GM10266 (cell line): ENCODE data around the gene STH.

Experiments used
- DNase-seq: peaks from one replicate; pipeline ENCODE4 v3.0.0; 2012; ENCODE audit errors: extremely low spot score
- TF ChIP-seq, protein P1 (sequence below): IDR thresholded peaks from 2 replicates; pipeline ENCODE4 v1.5.1; 2012; ENCODE audit warnings: mild to moderate bottlenecking, low read depth; ENCODE audit not compliant: control insufficient read depth, insufficient read depth; ENCODE audit errors: missing control alignments

STH gene

DNA sequence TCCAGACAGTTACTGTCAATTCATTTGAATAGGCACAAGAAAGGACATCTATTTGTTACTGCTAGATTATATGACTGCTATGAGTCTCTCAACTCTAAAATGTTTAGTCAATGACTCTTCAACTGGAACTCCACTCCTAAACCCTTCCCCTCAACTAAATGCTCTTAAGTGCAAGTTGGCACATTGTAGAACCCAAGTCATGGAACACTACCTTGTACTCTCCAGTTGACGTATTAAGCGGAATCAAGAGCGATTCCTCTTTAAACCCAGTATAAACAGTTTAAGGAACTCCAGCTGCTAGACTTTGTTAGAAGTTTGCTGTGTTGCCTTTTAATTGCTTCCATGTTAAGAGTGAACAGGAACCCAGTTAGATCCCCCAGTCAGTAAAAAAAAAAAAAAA lies 44.6 kb downstream of the STH start:
- TF ChIP-seq, protein P1, sequence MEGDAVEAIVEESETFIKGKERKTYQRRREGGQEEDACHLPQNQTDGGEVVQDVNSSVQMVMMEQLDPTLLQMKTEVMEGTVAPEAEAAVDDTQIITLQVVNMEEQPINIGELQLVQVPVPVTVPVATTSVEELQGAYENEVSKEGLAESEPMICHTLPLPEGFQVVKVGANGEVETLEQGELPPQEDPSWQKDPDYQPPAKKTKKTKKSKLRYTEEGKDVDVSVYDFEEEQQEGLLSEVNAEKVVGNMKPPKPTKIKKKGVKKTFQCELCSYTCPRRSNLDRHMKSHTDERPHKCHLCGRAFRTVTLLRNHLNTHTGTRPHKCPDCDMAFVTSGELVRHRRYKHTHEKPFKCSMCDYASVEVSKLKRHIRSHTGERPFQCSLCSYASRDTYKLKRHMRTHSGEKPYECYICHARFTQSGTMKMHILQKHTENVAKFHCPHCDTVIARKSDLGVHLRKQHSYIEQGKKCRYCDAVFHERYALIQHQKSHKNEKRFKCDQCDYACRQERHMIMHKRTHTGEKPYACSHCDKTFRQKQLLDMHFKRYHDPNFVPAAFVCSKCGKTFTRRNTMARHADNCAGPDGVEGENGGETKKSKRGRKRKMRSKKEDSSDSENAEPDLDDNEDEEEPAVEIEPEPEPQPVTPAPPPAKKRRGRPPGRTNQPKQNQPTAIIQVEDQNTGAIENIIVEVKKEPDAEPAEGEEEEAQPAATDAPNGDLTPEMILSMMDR, result no peak
- no peak for DNase-seq

- DNase-seq, result no peak
- TF ChIP-seq, protein P1, result peak; percentile 66
Measured at GRCh38 chr17:46044286-46044928, 45.4 kb downstream of the STH start.

DNA sequence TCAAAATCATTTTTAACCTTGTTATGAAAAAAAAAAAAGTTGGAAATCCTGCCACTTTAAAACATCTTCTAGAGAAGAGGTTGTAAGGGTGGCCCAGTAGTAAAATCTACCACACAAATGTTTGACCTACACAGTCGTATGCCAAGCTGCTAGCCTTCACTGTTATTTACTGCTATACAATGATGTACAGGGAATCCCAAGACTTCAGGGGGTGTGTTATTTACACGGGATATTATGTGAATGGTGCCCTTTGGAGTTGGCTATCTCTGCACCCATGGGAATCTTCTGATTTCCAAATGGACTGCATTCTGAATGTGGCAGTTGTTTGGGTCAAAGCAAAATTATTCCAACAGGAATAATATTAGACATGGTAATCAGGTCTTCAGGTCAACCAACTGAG lies 45.9 kb downstream of the STH start:
- TF ChIP-seq, protein P1, result no peak
- no peak for DNase-seq

DNA sequence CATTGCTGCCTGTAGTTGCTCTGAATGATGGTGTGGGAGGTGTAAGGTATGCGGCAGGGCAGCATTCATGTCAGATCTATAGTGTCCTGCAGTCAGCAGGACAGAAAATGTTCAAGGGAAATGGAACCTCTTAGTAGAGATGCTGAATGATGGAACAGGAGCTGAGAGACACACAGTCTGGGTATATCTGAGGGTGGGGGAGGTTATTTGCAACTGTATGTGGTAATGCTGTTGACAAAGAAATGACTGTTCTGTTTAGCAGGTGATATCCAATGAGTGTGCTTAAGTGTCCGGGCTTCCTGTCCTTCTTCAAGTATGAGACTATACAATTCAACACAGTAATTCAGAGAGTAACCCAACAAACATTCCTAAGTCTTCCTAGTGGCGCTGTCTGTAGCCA lies 46.6 kb downstream of the STH start:
- no peak for DNase-seq
- TF ChIP-seq, protein P1, result no peak

- TF ChIP-seq, protein P1, result no peak
- DNase-seq, result no peak
Measured at GRCh38 chr17:46046957-46047356, 47.9 kb downstream of the STH start.

DNA sequence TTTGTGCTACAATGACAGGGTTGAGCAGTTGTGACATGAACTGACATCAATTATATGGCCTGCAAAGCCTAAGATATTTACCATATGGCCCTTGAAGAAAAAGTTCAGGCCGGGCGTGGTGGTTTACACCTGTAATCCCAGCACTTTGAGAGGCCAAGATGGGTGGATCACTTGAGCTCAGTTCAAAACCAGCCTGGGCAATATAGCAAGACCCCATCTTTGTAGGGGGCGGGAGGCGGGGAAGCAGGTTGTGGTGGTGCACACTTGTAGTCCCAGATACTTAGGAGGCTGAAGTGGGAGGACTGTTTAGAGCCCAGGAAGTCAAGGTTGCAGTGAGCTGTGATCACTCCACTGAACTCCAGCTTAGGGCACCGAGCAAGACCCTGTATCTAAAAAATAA lies 48.3 kb downstream of the STH start:
- TF ChIP-seq, protein P1, result no peak
- DNase-seq, result no peak

GRCh38 chr17:46047856-46048255 lies 48.8 kb downstream of the STH start:
- TF ChIP-seq, protein P1, result no peak
- DNase-seq, result no peak
